Endodermal cell (in vitro differentiated cells): Measurements from ENCODE around the gene SLC38A5. TPM values are rescaled to one million over a fixed set of nuclear protein-coding genes. Genes with fewer than 3 reads are reported as not detected.
"Not testable (repeated sequence)": the region's sequence is repeated elsewhere in the genome, so short reads cannot be mapped to it uniquely, and the experiment has no call there.

Experiments
- DNase-seq: peaks from one replicate; pipeline ENCODE4 v3.0.0-alpha.2; 2017
- H3K27ac ChIP-seq: 2 replicates; pipeline ENCODE4 v1.5.1; 2013; ENCODE audit warnings: mild to moderate bottlenecking, low read depth, low read length, moderate library complexity
- H3K27me3 ChIP-seq: 2 replicates; pipeline ENCODE4 v1.6.1; 2013; ENCODE audit warnings: mild to moderate bottlenecking, low read length, moderate library complexity; ENCODE audit not compliant: insufficient read depth, control insufficient read depth, poor library complexity, severe bottlenecking
- H3K36me3 ChIP-seq: 2 replicates; pipeline ENCODE4 v1.7.0; 2013; ENCODE audit warnings: mild to moderate bottlenecking, low read length, moderate library complexity; ENCODE audit not compliant: control insufficient read depth, insufficient read depth
- H3K4me1 ChIP-seq: one replicate; pipeline ENCODE4 v1.7.0; 2013; ENCODE audit warnings: low read length; ENCODE audit not compliant: control insufficient read depth, insufficient read depth
- H3K4me3 ChIP-seq: 2 replicates; pipeline ENCODE4 v1.5.1; 2013; ENCODE audit warnings: mild to moderate bottlenecking, low read length, moderate library complexity
- H3K9ac ChIP-seq: 2 replicates; pipeline ENCODE4 v1.6.1; 2013; ENCODE audit warnings: mild to moderate bottlenecking, low read length, moderate library complexity; ENCODE audit not compliant: poor library complexity, severe bottlenecking; ENCODE audit errors: extremely low read depth
- H3K9me3 ChIP-seq: 2 replicates; pipeline ENCODE4 v1.6.1; 2013; ENCODE audit warnings: mild to moderate bottlenecking, low read length, moderate library complexity; ENCODE audit not compliant: control insufficient read depth
- H3K27ac Mint-ChIP-seq: 2 replicates; pipeline ENCODE4 v1.8.0; 2020; ENCODE audit warnings: mixed read lengths
- H3K27me3 Mint-ChIP-seq: 2 replicates; pipeline ENCODE4 v1.8.0; 2021; ENCODE audit warnings: mild to moderate bottlenecking, mixed read lengths; ENCODE audit not compliant: insufficient read depth
- H3K36me3 Mint-ChIP-seq: 2 replicates; pipeline ENCODE4 v1.8.0; 2020; ENCODE audit warnings: low read depth, mixed read lengths
- H3K4me1 Mint-ChIP-seq: 2 replicates; pipeline ENCODE4 v1.8.0; 2020; ENCODE audit warnings: mixed read lengths
- H3K4me3 Mint-ChIP-seq: 2 replicates; pipeline ENCODE4 v1.8.0; 2020; ENCODE audit warnings: mild to moderate bottlenecking, moderate library complexity, mixed read lengths
- H3K9me3 Mint-ChIP-seq: 2 replicates; pipeline ENCODE4 v1.8.0; 2020; ENCODE audit warnings: mild to moderate bottlenecking, mixed read lengths
- WGBS, 2 experiments: methylation state at CpG; one replicate each; pipeline versions ENCODE4 v1.1.5 to v1.1.7; 2013; ENCODE audit warnings: missing lambda C conversion rate in 2 of 2, mixed read lengths in 1 of 2; ENCODE audit not compliant: insufficient coverage in 1 of 2, insufficient read length in 1 of 2; 5-methylcytosine and 5-hydroxymethylcytosine counted together
- total RNA-seq, 2 donors: library from RNA; stranded (reverse); fragmentation: NEBNext Ultra II Directional in 1 of 2; extraction: Animal tissue kit (Norgen Biotek cat#: 25700) in 1 of 2; gene quantifications; 2 replicates in 1 of 2; 3 replicates in 1 of 2; pipeline ENCODE4 v1.2.1, GENCODE V29; 2021

SLC38A5 gene
- total RNA-seq, 2 donors from 2014 or later: 22.4 to 40.7 TPM

GRCh38 chrX:48411860-48412259 is 58.2 kb downstream of the SLC38A5 start, which contains the start of gene SSX4B:
Gene SSX4B (minus strand): TSS chrX:48411960. CDS start chrX:48411372, 588 bp downstream.
- H3K9ac ChIP-seq, DNase-seq, H3K9me3 Mint-ChIP-seq, H3K36me3 ChIP-seq, H3K36me3 Mint-ChIP-seq, H3K27me3 ChIP-seq, H3K27ac Mint-ChIP-seq, H3K4me3 ChIP-seq, H3K27me3 Mint-ChIP-seq, H3K4me1 Mint-ChIP-seq, H3K9me3 ChIP-seq, H3K4me3 Mint-ChIP-seq, H3K4me1 ChIP-seq, H3K27ac ChIP-seq: not testable (repeated sequence)
- no CpG with 5 or more reads among the region's 15 CpGs for WGBS, 2 experiments

Other genes starting within 250 kb of the SLC38A5 start
- gene SSX1, start 214.9 kb downstream of the SLC38A5 start, total RNA-seq: not detected
- gene SSX3, start 113.6 kb downstream of the SLC38A5 start, total RNA-seq: not detected
- 1 to 10 TPM in 1 of 2 donors, under 1 TPM in 1; 1.00 to 1.5 TPM for gene SSX4, start 86.7 kb downstream of the SLC38A5 start, total RNA-seq
- 1 to 10 TPM in 1 of 2 donors, under 1 TPM in 1; 1.00 to 1.5 TPM for gene SSX4B, start 58.3 kb downstream of the SLC38A5 start, total RNA-seq
- gene FTSJ1, start 5.9 kb upstream of the SLC38A5 start, total RNA-seq: 10 to 100 TPM; 47.3 to 54.3 TPM
- gene PORCN, start 38.7 kb upstream of the SLC38A5 start, total RNA-seq: 10 to 100 TPM; 51.1 to 54.4 TPM
- 100 to 1,000 TPM; 105 to 119 TPM for gene EBP, start 51.5 kb upstream of the SLC38A5 start, total RNA-seq
- 1 to 10 TPM; 7.0 to 7.6 TPM for gene TBC1D25, start 69.5 kb upstream of the SLC38A5 start, total RNA-seq
- 100 to 1,000 TPM; 183 to 189 TPM for gene RBM3, start 104.2 kb upstream of the SLC38A5 start, total RNA-seq
- 10 to 100 TPM; 51.3 to 51.9 TPM for gene WDR13, start 127.2 kb upstream of the SLC38A5 start, total RNA-seq
- gene WAS, start 213.5 kb upstream of the SLC38A5 start, total RNA-seq: under 1 TPM; 0.51 to 0.84 TPM
- gene SUV39H1, start 226.5 kb upstream of the SLC38A5 start, total RNA-seq: 10 to 100 TPM in 1 of 2 donors, 1 to 10 TPM in 1; 7.8 to 10.6 TPM